ENCODE measurements around the gene LHX1.

- TF ChIP-seq CTCF (IDR thresholded peaks at IDR 0.05; ENCODE audit: poor library complexity, severe bottlenecking) = no peak
- no peak for TF ChIP-seq EP300 (conservative IDR thresholded peaks at IDR 0.05; ENCODE audit: poor library complexity, severe bottlenecking)
- TF ChIP-seq REST (IDR thresholded peaks at IDR 0.05; ENCODE audit: borderline replicate concordance) = no peak
- no peak for TF ChIP-seq TAF1 (IDR thresholded peaks at IDR 0.05; ENCODE audit: low read depth)
- TF ChIP-seq POLR2AphosphoS5 (IDR thresholded peaks at IDR 0.05) = no peak
- no peak for TF ChIP-seq EZH2 (IDR thresholded peaks at IDR 0.05; ENCODE audit: borderline replicate concordance, insufficient read depth, low read length, poor library complexity, severe bottlenecking)
Measured at GRCh38 chr17:36931096-36931696, 6.1 kb upstream of the LHX1 start.
